ENCODE measurements around the gene SESTD1. TPM values are rescaled to one million over a fixed set of nuclear protein-coding genes. Genes with fewer than 3 reads are reported as not detected.

SESTD1 gene
- total RNA-seq, 2 donors from 2014 or later = 16.1 to 16.3 TPM

DNA sequence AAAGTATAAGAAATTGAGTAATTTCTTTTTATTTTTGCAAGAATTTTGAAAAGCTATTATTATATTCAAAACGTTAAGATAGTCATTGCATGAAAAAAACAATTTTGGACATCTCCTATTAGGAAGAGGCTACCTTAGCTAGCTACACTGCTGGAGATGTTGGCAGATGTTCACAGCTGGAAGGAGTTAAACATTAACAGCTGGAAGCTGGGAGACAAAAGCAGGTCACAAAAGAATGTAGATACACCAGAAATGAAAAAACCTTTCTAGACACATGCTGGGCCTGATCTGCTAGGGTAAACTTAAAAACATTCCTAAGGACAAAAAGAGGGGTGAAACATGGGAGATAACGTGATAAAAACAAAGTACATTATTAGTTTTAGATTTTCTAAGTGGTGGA lies 84.4 kb downstream of the SESTD1 start:
- ATAC-seq (no peak), DNase-seq (no peak)
- Mint-ChIP-seq H3K36me3 (ENCODE audit: low read depth) (no peaks in the 10 kb centered on the region), H3K4me3 (no peak overlapping the region), H3K4me1 (no peaks in the 10 kb centered on the region), H3K27me3 (no peaks in the 10 kb centered on the region), H3K27ac (no peak overlapping the region)
- no peaks in the 10 kb centered on the region for H3K9me3 ChIP-seq (ENCODE audit: control insufficient read depth, low read length, poor library complexity, severe bottlenecking)

DNA sequence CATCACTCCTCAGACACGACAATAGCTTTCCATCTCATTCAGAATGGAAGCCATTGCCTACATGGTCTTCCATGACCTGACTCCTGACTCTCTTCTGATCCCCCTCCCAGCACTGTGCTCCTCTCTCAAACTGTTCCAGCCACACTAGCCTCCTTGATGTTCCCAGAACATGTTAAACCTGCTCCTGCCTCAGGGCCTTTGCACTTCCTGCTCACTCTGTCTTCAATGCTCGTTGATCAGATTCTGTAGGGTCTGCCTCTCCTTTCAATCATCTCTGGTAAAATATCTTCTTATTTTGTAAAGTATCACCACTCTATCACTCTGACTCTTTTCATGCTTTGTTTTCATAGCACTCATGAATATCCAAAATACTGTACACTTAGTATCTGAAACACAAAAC lies 84.9 kb downstream of the SESTD1 start:
- Mint-ChIP-seq H3K36me3 (ENCODE audit: low read depth) (no peaks in the 10 kb centered on the region), H3K27me3 (no peaks in the 10 kb centered on the region), H3K27ac (no peak overlapping the region), H3K4me3 (no peak overlapping the region), H3K4me1 (no peaks in the 10 kb centered on the region)
- H3K9me3 ChIP-seq (ENCODE audit: control insufficient read depth, low read length, poor library complexity, severe bottlenecking) = no peaks in the 10 kb centered on the region
- no peak for DNase-seq
- no peak for ATAC-seq

DNA sequence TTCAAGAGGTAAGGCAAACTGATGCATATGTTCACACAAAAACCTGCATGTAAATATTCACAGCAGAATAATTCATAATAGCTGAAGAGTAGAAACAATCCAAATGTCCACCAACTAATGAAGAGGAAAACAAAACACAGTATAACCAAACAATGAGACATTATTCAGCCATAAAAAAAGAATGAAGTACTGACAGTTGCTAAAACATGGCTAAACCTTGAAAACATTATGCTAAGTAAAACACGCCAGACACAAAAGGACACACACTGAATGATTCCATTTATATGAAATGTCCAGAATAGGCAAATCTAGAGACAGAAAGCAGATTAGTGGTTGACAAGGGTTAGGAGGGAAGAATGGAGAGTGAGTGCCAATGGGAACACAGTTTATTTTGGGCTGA lies 86.9 kb downstream of the SESTD1 start:
- ATAC-seq (no peak), DNase-seq (no peak)
- Mint-ChIP-seq H3K27me3 (no peaks in the 10 kb centered on the region), H3K27ac (no peak overlapping the region), H3K4me1 (no peaks in the 10 kb centered on the region), H3K4me3 (no peak overlapping the region), H3K36me3 (ENCODE audit: low read depth) (no peaks in the 10 kb centered on the region)
- no peaks in the 10 kb centered on the region for H3K9me3 ChIP-seq (ENCODE audit: control insufficient read depth, low read length, poor library complexity, severe bottlenecking)

DNA sequence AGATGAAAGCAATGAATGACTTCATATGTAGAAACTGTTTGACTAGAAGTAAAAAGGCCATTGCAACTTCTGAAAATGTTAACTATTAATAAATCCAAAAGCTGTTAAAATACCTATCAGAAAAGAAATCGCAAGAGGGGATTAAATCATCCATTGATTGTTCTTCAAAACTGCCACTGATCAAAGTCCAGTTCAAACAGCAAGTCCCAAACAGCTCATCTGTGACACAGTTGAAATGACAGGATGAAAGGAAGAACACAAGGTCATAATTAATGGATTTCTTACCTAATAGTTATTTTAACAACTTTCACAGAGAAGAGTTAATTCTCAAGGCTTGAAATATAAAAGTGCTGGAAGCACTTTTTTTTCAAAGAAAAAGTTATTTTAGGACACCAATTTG lies 90.4 kb downstream of the SESTD1 start:
- Mint-ChIP-seq H3K4me1 (no peaks in the 10 kb centered on the region), H3K27ac (no peak overlapping the region), H3K27me3 (no peaks in the 10 kb centered on the region), H3K4me3 (no peak overlapping the region), H3K36me3 (ENCODE audit: low read depth) (no peaks in the 10 kb centered on the region)
- ATAC-seq (no peak), DNase-seq (no peak)
- H3K9me3 ChIP-seq (ENCODE audit: control insufficient read depth, low read length, poor library complexity, severe bottlenecking) = no peaks in the 10 kb centered on the region

DNA sequence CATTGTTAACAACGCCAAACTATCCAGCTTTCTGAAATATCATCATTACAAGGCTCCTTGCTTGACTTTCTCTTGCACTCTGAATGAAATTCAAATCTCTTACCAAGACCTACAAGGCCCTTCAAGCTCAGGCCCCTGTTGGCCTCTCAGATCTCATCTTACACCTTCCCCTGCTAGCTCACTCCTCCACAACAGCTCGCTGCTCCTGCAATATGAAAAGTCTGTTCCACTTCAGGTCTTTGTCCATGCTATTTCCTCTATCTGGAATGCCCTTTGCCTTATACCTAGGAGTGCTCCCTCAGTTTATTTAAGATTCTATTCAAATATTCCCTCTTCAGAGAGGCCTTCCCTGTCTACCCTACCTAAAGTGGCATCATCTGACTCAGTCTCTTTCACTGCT lies 91.7 kb downstream of the SESTD1 start:
- ATAC-seq (no peak), DNase-seq (no peak)
- Mint-ChIP-seq H3K4me3 (no peak overlapping the region), H3K27me3 (no peaks in the 10 kb centered on the region), H3K36me3 (ENCODE audit: low read depth) (no peaks in the 10 kb centered on the region), H3K4me1 (no peaks in the 10 kb centered on the region), H3K27ac (no peak overlapping the region)
- no peaks in the 10 kb centered on the region for H3K9me3 ChIP-seq (ENCODE audit: control insufficient read depth, low read length, poor library complexity, severe bottlenecking)

DNA sequence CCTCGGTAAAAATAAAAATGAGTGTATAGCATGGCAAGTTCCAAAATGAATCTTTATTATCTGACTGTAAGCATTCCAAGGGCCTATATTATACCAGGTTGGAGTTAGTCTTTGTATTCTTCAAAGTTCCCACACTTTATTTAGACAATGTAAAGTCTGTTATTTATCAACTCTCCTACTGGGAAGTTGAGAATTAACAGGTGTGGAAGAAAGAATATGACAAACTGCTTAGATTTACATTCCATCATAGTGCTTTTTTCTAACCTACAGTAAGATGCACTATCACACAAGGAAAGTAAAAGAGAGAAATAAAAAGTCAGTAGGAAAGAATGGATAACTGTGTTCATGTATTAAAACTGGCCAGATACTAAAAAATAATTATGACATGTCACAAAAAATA lies 93.3 kb downstream of the SESTD1 start:
- no peak overlapping the region for H3K4me3 Mint-ChIP-seq
- ATAC-seq = no peak
- H3K27me3 Mint-ChIP-seq = no peaks in the 10 kb centered on the region
- no peaks in the 10 kb centered on the region for H3K4me1 Mint-ChIP-seq
- H3K36me3 Mint-ChIP-seq (ENCODE audit: low read depth) = no peaks in the 10 kb centered on the region
- no peak overlapping the region for H3K27ac Mint-ChIP-seq
- H3K9me3 ChIP-seq (ENCODE audit: control insufficient read depth, low read length, poor library complexity, severe bottlenecking) = no peaks in the 10 kb centered on the region
- no peak for DNase-seq

DNA sequence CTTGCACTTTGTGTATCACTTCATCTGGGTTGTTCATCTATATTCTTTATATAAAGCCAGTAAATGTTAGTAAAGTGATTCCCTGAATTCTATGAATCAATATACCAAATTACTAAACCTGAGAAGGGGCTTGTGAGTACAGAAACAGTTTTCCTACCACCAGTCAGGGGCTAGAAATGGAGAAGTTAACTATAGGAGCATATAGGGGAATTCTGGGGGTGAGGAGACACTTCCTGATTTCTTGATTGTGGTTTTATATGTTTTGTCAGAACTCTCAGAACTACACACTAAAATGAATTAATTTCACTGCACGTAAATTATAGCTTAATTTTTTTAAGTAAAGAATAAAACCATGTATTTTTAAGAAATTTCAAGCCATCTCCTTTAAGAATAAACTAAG lies 93.7 kb downstream of the SESTD1 start:
- H3K4me1 Mint-ChIP-seq = no peaks in the 10 kb centered on the region
- H3K4me3 Mint-ChIP-seq = no peak overlapping the region
- no peak for ATAC-seq
- H3K27me3 Mint-ChIP-seq = no peaks in the 10 kb centered on the region
- no peak overlapping the region for H3K27ac Mint-ChIP-seq
- no peaks in the 10 kb centered on the region for H3K9me3 ChIP-seq (ENCODE audit: control insufficient read depth, low read length, poor library complexity, severe bottlenecking)
- no peak for DNase-seq
- peaks cover 3% of the 10 kb centered on the region for H3K36me3 Mint-ChIP-seq (ENCODE audit: low read depth)

DNA sequence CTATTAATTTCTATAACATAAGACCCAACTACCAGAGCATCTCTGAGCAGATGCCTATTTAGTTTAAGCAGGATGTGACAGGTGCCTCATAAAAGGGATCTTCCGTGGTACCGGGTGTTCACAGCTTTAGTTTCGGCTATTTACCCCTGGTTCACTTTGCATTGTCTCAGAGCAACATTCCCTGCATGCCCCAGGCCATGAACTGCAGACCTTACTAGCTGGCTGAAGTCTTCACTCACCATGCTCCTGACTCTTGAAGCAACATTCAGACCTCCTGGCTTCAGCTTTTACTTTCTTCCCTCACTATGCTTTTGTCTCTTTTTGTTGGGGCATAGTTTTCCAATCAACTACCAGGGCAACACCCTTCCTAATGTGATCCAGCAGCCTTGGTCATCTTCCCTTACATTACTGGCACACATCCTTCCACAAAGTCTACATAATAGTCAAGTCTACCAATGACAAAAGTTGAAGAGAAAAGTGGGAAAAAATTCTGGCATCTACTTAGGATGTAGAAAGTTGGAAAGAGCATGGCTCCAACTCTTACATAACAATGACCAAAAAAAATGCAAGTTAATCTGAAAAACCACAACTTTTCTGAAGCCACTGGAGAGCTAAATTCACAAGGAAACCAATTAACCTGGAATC lies 99.2 kb downstream of the SESTD1 start:
- Mint-ChIP-seq H3K27me3 (no peaks in the 10 kb centered on the region), H3K27ac (no peak overlapping the region), H3K36me3 (ENCODE audit: low read depth) (peaks cover 5% of the 10 kb centered on the region), H3K4me1 (no peaks in the 10 kb centered on the region), H3K4me3 (no peak overlapping the region)
- ATAC-seq (no peak), DNase-seq (no peak)
- H3K9me3 ChIP-seq (ENCODE audit: control insufficient read depth, low read length, poor library complexity, severe bottlenecking) = no peaks in the 10 kb centered on the region

DNA sequence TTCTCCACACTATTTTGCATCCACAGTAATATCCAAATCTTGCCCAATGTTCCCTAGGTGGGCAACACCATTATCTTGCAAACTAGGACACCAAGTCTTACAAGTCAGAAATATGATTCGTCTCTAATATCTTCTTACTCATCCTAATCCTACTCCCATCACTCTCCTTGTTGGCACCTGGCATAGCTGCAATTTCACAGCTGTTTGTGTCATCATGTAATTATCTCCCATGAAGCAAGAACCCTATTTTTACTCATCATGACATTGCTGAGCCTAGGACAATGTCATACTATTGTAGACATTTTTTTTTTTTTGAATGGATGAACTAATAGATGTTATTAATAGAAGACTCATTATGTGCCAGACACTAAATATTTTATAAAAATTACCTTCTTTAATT lies 123.4 kb downstream of the SESTD1 start:
- no peaks in the 10 kb centered on the region for H3K9me3 ChIP-seq (ENCODE audit: control insufficient read depth, low read length, poor library complexity, severe bottlenecking)
- no peak for DNase-seq
- no peak for ATAC-seq
- H3K27ac Mint-ChIP-seq = no peak overlapping the region
- H3K4me1 Mint-ChIP-seq = no peaks in the 10 kb centered on the region
- no peaks in the 10 kb centered on the region for H3K27me3 Mint-ChIP-seq
- no peaks in the 10 kb centered on the region for H3K36me3 Mint-ChIP-seq (ENCODE audit: low read depth)
- H3K4me3 Mint-ChIP-seq = no peak overlapping the region

DNA sequence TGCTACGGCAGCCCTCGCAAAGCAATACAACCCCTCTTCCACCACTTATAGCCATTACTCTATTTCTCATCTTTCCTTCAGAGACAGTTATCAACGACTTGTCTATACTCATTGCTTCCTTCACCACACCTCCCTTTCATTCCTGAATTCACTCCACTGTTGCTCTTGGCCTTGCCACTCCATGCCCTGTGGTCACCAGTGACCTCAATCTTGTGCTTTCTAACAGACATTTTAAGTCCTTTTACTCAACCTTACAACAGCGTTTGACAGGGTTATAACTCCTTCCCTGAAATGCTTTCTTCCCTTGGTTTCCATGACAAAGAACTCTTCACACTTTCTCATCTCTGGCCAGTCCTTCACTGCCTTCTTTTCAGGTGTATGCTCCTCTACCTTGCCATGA lies 124.1 kb downstream of the SESTD1 start:
- no peaks in the 10 kb centered on the region for H3K4me1 Mint-ChIP-seq
- H3K27ac Mint-ChIP-seq = no peak overlapping the region
- no peaks in the 10 kb centered on the region for H3K27me3 Mint-ChIP-seq
- H3K36me3 Mint-ChIP-seq (ENCODE audit: low read depth) = no peaks in the 10 kb centered on the region
- H3K4me3 Mint-ChIP-seq = no peak overlapping the region
- H3K9me3 ChIP-seq (ENCODE audit: control insufficient read depth, low read length, poor library complexity, severe bottlenecking) = no peaks in the 10 kb centered on the region
- no peak for ATAC-seq
- DNase-seq = no peak

DNA sequence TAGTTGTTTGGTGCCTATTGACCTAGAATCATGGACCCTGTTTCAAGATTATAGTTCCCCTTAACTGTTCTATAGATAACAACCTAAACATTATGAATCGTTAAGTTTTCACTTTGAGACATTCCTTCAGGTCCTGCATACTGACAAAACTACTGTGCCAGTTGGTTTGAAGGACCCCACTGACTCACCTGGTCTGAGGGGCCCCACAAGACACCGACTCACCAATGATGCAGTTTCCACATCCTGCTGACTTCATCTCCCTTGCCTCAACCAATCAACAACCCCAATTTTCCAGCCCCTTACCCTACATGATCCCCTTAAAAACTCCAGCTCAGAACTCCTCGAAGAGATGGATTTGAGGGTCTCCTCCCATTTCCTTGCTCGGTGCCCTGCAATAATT lies 125.1 kb downstream of the SESTD1 start:
- H3K27ac Mint-ChIP-seq = no peak overlapping the region
- H3K36me3 Mint-ChIP-seq (ENCODE audit: low read depth) = no peaks in the 10 kb centered on the region
- H3K27me3 Mint-ChIP-seq = no peaks in the 10 kb centered on the region
- H3K4me3 Mint-ChIP-seq = no peak overlapping the region
- no peaks in the 10 kb centered on the region for H3K4me1 Mint-ChIP-seq
- ATAC-seq = no peak
- DNase-seq = no peak
- no peaks in the 10 kb centered on the region for H3K9me3 ChIP-seq (ENCODE audit: control insufficient read depth, low read length, poor library complexity, severe bottlenecking)

DNA sequence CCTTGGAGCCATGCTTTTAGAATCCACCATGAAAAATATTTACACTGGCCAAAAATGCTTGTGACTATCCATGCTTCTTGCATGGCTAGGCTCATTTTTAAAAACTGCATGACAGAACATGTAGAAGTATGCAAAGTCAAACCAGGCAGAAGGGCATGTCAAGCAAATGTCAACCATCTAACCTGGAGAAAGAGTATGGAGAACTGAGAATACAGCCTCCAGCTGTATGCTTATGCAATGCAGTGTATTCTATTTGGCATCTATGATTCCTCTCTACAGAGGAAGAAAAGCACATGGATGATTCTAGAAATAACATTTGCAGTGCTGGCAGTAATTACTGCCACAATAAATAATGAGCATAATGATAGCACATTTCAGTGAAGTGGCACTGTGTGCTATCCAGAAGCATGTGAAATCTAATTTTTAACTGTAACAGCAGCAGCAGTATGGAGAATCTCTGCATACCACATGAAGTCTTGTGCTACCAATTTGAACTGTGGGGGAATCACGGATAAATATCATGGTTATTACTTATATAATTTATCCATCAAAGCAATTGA lies 127.4 kb downstream of the SESTD1 start:
- H3K36me3 Mint-ChIP-seq (ENCODE audit: low read depth) = no peaks in the 10 kb centered on the region
- no peaks in the 10 kb centered on the region for H3K4me1 Mint-ChIP-seq
- ATAC-seq = no peak
- no peaks in the 10 kb centered on the region for H3K27me3 Mint-ChIP-seq
- no peaks in the 10 kb centered on the region for H3K9me3 ChIP-seq (ENCODE audit: control insufficient read depth, low read length, poor library complexity, severe bottlenecking)
- no peak for DNase-seq
- H3K27ac Mint-ChIP-seq = no peak overlapping the region
- H3K4me3 Mint-ChIP-seq = no peak overlapping the region

DNA sequence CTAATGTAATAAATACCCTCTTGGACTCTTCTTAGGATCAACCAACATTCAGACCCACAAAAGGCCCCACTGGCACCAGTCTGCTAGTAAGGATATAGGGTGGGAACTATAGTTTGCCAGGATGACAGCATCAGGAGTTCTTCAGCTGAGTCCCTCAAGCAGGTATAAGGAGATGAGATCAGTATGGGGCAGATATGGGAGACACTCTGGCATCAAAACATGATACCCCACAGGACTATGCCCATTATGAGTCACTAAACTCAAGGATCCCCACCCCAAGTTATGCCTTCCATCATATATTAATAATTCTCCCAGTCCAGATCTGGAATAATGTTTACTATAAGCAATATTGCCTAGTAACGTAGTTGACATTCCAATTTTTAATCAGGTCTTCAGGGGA lies 131.6 kb downstream of the SESTD1 start:
- no peaks in the 10 kb centered on the region for H3K9me3 ChIP-seq (ENCODE audit: control insufficient read depth, low read length, poor library complexity, severe bottlenecking)
- no peaks in the 10 kb centered on the region for H3K27me3 Mint-ChIP-seq
- H3K4me1 Mint-ChIP-seq = peaks cover 2% of the 10 kb centered on the region
- DNase-seq = no peak
- no peak overlapping the region for H3K4me3 Mint-ChIP-seq
- no peak overlapping the region for H3K27ac Mint-ChIP-seq
- no peak for ATAC-seq
- H3K36me3 Mint-ChIP-seq (ENCODE audit: low read depth) = no peaks in the 10 kb centered on the region

DNA sequence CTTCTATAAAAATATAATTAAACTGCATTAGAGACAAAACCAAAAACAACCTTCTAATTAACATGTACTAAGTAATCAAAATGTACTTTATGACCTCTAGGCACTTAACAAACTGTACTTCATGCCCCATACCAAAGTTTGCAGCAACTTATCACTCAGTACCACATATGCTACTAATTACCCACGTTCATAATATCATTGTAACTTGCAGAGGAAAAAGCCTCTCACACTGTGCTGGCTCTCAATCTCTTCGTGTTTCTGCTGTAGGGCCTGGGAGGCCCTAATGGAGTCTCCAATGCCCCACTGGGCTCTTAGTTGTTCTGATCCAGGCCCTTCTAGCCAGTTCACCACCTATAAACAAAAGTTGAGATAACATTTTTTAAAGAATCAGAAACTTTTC lies 132.6 kb downstream of the SESTD1 start:
- no peak for ATAC-seq
- H3K36me3 Mint-ChIP-seq (ENCODE audit: low read depth) = no peaks in the 10 kb centered on the region
- H3K4me3 Mint-ChIP-seq = no peak overlapping the region
- H3K4me1 Mint-ChIP-seq = peaks cover 2% of the 10 kb centered on the region
- H3K9me3 ChIP-seq (ENCODE audit: control insufficient read depth, low read length, poor library complexity, severe bottlenecking) = no peaks in the 10 kb centered on the region
- H3K27ac Mint-ChIP-seq = no peak overlapping the region
- DNase-seq = no peak
- no peaks in the 10 kb centered on the region for H3K27me3 Mint-ChIP-seq
